Measurements from ENCODE around the gene ISX.
"Not testable (repeated sequence)": the region's sequence is repeated elsewhere in the genome, so short reads cannot be mapped to it uniquely, and the experiment has no call there.

ISX gene

GRCh38 chr22:35024364-35024692, 41.6 kb upstream of the ISX start:
- no peak for DNase-seq (ENCODE audit: extremely low read depth, low read depth)
- TF ChIP-seq CTCF (IDR thresholded peaks at IDR 0.05; ENCODE audit: low read depth, low read length) = no peak

- not testable (repeated sequence) for DNase-seq (ENCODE audit: extremely low read depth, low read depth)
Measured at GRCh38 chr22:35030112-35030511, 35.8 kb upstream of the ISX start.

- no peak for TF ChIP-seq CTCF (IDR thresholded peaks at IDR 0.05; ENCODE audit: low read depth, low read length)
Measured at GRCh38 chr22:35032571-35032970, 33.4 kb upstream of the ISX start.

GRCh38 chr22:35033635-35034296, 32.2 kb upstream of the ISX start:
- no peak for DNase-seq (ENCODE audit: extremely low read depth, low read depth)
- no peak for TF ChIP-seq CTCF (IDR thresholded peaks at IDR 0.05; ENCODE audit: low read depth, low read length)

More at GRCh38 chr22:35032571-35032970, 33.4 kb upstream of the ISX start:
- DNase-seq (ENCODE audit: extremely low read depth, low read depth) = no peak

- DNase-seq (ENCODE audit: extremely low read depth, low read depth) = no peak
- no peak for TF ChIP-seq CTCF (IDR thresholded peaks at IDR 0.05; ENCODE audit: low read depth, low read length)
Measured at GRCh38 chr22:35034963-35035362, 31.0 kb upstream of the ISX start.

GRCh38 chr22:35037089-35037488, 28.9 kb upstream of the ISX start:
- no peak for DNase-seq (ENCODE audit: extremely low read depth, low read depth)
- TF ChIP-seq CTCF (IDR thresholded peaks at IDR 0.05; ENCODE audit: low read depth, low read length) = no peak

GRCh38 chr22:35039625-35040024, 26.3 kb upstream of the ISX start:
- no peak for TF ChIP-seq CTCF (IDR thresholded peaks at IDR 0.05; ENCODE audit: low read depth, low read length)
- DNase-seq (ENCODE audit: extremely low read depth, low read depth) = no peak

- DNase-seq (ENCODE audit: extremely low read depth, low read depth) = no peak
- no peak for TF ChIP-seq CTCF (IDR thresholded peaks at IDR 0.05; ENCODE audit: low read depth, low read length)
Measured at GRCh38 chr22:35043252-35043933, 22.6 kb upstream of the ISX start.

Data from AG09319 (cell line).